IPS-18a (cell line): ENCODE data around the gene PUDP.

Experiments
- H3K27ac ChIP-seq: one replicate; pipeline ENCODE4 v1.5.1; 2013; ENCODE audit warnings: low read length
- H3K27me3 ChIP-seq: one replicate; pipeline ENCODE4 v1.6.1; 2013; ENCODE audit warnings: mild to moderate bottlenecking, low read length; ENCODE audit not compliant: control insufficient read depth, insufficient read depth
- H3K36me3 ChIP-seq: one replicate; pipeline ENCODE4 v1.6.1; 2013; ENCODE audit warnings: low read depth, low read length; ENCODE audit not compliant: control insufficient read depth
- H3K4me1 ChIP-seq: one replicate; pipeline ENCODE4 v1.6.1; 2013; ENCODE audit warnings: low read depth, low read length; ENCODE audit not compliant: control insufficient read depth
- H3K4me3 ChIP-seq: one replicate; pipeline ENCODE4 v1.5.1; 2013; ENCODE audit warnings: low read length
- H3K9ac ChIP-seq: one replicate; pipeline ENCODE4 v1.6.1; 2013; ENCODE audit warnings: mild to moderate bottlenecking, low read length, moderate library complexity
- H3K9me3 ChIP-seq: one replicate; pipeline ENCODE4 v1.6.1; 2013; ENCODE audit warnings: low read depth, low read length; ENCODE audit not compliant: control insufficient read depth

Gene PUDP

DNA sequence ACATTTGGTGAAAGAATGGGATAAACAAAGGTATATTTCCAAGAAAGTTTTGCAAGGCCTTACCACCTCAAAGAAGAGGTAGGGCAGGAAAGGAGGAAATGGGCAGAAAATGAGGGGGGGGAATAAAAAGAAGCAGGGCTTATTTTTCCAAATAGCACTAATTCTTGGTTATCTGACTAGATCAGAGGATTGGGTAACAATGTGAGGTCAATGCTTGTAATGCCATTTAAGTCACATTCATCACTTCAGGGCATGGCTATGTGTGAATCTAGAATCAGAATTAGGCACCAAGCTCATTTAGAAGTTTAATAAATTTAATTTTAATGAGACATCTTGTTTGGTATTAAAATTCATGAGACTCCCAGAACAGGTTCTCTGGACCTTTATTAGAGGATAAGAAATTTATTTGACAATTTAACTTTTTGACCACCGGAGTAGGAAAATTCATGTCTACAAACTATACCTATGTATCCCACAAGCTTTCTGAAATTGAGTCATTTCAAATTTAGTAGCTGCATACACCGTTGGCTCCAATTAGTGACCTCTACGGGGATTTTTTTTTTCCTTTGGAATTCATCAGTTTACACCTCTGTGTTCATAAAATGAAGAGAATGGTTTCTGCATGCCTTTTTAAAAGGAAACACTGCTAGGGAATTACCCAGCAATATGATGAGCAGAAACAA lies 1.8 kb downstream of the PUDP start:
- H3K9ac ChIP-seq, result no peak overlapping the region

DNA sequence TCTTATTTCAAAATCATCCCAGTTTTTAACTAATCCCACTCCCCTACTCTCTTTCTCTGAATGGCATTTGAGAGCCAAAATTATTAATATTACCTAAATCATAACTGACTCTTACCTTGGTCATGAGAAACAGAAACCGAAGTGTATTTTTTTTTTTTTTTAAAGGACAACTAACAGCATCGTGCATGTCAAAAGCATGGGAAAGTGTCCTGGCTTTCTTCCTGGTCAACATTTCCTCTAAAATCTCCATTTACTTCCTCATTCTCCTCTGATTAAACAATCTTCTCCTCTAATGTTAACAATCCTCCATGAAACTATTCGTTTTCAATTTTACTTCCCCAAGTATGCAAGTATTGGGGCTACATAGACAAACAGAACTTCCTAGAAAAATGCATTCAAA lies 2.5 kb downstream of the PUDP start:
- H3K9me3 ChIP-seq, result no peaks in the 10 kb centered on the region
- no peaks in the 10 kb centered on the region for H3K27me3 ChIP-seq
- H3K36me3 ChIP-seq, result no peaks in the 10 kb centered on the region
- H3K9ac ChIP-seq, result no peak overlapping the region
- peaks cover 4% of the 10 kb centered on the region for H3K4me1 ChIP-seq
- H3K27ac ChIP-seq, result no peak overlapping the region
- no peak overlapping the region for H3K4me3 ChIP-seq

More for the DNA sequence above, 1.8 kb downstream of the PUDP start:
- Histone ChIP-seq H3K27me3 (no peaks in the 10 kb centered on the region), H3K4me1 (peaks cover 4% of the 10 kb centered on the region), H3K36me3 (no peaks in the 10 kb centered on the region), H3K27ac (no peak overlapping the region), H3K4me3 (no peak overlapping the region), H3K9me3 (no peaks in the 10 kb centered on the region)

DNA sequence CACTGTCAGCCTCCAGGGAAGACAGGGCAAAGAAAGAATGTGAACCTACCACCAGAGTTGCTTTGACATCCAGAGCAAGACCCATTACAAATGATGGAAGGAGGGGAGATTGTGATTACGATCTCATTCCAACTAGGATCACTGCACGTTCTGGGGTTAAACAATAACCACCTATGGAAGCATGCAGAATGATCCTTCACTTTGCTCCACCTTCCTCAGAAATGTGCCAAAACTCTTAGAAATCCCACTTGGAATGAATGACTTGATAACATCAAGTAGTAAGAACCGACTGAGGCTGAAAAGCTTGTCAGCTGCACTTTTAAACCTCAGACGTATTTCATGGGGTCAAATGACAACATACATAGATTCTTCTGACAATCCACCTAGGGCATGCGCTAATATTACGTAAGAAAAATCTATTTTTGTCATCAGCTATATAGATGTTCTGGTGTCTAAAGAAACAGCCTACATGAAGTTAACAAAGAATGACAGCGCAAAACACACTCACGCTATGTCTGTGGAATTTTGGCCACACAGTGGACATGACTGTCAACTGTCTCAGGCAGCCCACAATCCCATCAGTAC lies 3.9 kb downstream of the PUDP start:
- H3K27me3 ChIP-seq, result no peaks in the 10 kb centered on the region
- H3K4me3 ChIP-seq, result no peak overlapping the region
- peaks cover 4% of the 10 kb centered on the region for H3K4me1 ChIP-seq
- no peaks in the 10 kb centered on the region for H3K36me3 ChIP-seq
- H3K9ac ChIP-seq, result no peak overlapping the region
- no peaks in the 10 kb centered on the region for H3K9me3 ChIP-seq
- no peak overlapping the region for H3K27ac ChIP-seq

DNA sequence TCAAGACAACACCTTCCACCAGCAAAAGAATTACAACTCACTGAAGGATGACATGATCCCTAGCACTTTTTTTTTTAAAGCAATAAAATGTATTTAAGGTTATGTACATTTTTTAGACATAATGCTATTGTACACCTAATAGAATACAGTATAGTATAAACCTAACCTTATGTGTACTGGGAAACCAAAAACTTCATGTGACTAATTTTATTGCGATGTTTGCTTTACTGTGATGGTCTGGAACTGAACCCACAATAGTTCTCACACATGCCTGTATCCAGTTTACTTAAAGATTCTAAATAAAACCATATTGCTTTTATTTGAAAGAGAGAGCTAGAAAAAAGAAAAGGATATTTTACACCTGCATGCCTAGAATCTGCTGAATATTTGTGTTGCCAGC lies 4.9 kb downstream of the PUDP start:
- Histone ChIP-seq H3K4me3 (no peak overlapping the region), H3K27ac (no peak overlapping the region), H3K27me3 (no peaks in the 10 kb centered on the region), H3K36me3 (no peaks in the 10 kb centered on the region), H3K9me3 (no peaks in the 10 kb centered on the region), H3K4me1 (peaks cover 4% of the 10 kb centered on the region), H3K9ac (no peak overlapping the region)

DNA sequence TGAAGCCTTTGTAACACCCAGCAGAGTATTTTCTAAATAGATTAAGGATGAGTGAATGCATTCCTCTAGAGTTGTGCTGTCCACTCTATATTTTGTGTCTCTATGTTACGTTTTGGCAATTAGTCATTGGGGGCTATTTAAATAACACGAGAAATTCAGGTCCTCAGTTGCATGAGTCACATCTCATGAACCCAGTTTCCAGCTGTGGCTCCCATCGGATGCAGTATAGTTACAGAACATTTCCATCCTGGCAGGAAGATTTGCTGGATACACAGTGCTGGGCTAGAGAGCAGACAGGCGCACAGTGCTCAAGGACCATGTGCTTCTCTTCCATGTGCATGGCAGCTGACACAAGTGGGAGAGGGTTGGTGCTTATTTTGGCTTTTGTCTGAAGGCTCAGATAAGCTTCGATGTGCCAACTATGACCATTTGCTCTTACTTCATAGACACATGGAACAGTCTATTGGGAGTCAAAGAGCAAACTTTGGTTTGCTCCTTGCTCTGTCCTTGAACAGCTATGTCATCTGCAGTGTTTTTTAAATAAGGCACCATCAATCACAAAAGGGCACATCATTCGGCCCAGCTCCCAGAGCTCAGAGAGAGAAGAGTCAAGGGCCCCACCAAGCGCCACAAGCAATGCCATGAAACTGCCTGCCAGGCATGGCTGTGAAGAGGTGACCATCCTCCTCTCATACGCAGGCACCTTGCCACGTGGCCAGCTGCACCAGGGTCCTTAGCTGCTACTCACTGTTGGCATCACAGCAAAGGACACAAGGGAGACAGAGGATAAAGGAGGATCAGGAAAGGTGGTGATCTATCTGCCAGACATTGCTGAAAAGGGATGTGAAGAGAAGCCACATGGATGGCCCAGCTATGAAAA lies 8.5 kb downstream of the PUDP start:
- no peaks in the 10 kb centered on the region for H3K27me3 ChIP-seq
- H3K27ac ChIP-seq, result no peak overlapping the region
- H3K4me1 ChIP-seq, result no peaks in the 10 kb centered on the region
- H3K36me3 ChIP-seq, result no peaks in the 10 kb centered on the region
- no peak overlapping the region for H3K9ac ChIP-seq
- H3K4me3 ChIP-seq, result no peak overlapping the region
- H3K9me3 ChIP-seq, result no peaks in the 10 kb centered on the region

DNA sequence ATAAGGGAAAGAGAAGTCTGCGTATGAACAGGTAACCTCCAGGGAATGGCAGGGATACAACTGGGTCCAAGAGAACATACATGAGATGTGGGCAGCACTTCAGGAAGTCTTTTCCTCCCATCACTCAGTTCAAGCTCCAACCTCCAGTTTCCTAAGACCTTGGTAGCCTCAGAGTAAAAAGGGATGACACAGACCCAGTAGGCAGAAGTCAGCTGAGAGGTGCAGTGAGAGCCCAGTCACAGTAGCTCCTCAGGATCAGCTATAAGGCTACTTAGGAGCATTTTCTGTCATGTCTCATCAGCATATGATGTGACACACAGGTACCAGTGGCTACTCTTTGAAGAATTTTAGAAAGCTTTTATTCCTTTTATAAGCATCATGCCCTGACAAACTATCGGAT lies 13.0 kb downstream of the PUDP start:
- Histone ChIP-seq H3K27me3 (no peaks in the 10 kb centered on the region), H3K4me3 (no peak overlapping the region), H3K27ac (no peak overlapping the region), H3K9ac (no peak overlapping the region), H3K36me3 (no peaks in the 10 kb centered on the region), H3K4me1 (peaks cover 9% of the 10 kb centered on the region), H3K9me3 (no peaks in the 10 kb centered on the region)

DNA sequence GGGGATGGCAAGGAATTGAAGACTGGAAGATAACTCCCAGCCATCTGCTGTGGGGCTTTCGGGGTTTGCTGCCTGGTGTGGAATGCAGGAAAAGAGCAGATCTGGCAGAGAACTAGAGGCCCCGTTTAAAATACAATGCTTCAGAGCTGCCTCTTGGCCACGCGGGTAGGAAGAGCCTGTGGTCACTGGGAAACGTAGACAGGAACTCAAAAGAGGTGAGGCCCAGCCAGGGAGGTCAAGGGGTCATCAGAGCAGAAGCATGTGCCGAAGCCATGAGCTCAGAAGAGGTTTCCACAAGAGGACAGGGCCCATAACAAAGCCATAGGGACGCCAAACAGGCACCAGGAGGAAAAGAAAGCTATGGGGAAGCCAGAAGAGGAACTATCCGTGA lies 14.9 kb downstream of the PUDP start:
- H3K9me3 ChIP-seq, result no peaks in the 10 kb centered on the region
- H3K4me3 ChIP-seq, result no peak overlapping the region
- H3K27ac ChIP-seq, result no peak overlapping the region
- no peaks in the 10 kb centered on the region for H3K36me3 ChIP-seq
- H3K9ac ChIP-seq, result no peak overlapping the region
- H3K27me3 ChIP-seq, result no peaks in the 10 kb centered on the region
- H3K4me1 ChIP-seq, result peaks cover 9% of the 10 kb centered on the region

DNA sequence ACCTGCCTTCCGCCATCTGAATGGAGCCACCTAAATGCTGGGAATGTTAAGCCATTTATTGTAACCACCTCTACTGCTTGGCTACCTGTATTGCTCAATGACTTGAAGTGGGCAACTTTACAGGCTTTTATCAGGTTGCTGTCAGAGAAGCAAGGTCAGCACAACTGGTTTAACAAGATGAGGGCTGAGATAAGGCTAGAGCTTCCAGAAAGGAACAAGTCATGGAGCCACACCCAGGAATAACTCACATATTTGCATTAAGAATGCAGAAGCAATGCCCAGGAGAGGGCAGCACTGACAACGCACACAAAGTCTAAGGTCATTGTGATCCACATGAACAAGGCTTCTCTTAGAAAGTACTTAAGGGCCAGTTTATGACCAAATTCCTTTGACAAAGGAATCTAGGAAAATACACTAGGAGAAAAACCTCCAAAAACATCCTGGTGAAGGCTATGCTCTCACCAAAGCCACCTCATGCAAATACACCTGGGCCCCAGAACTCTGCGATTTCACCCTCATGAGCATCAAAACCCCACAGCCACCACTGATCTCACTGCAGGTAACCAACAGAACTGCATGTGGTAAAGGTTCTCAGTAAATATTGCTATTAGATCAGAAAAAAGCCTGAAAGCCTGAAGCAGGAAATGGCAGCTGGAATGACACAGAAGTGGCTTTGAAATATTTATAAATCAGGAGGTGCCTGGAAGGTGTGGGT lies 15.5 kb downstream of the PUDP start:
- Histone ChIP-seq H3K4me3 (no peak overlapping the region), H3K4me1 (peaks cover 9% of the 10 kb centered on the region), H3K36me3 (no peaks in the 10 kb centered on the region), H3K27ac (no peak overlapping the region), H3K9me3 (no peaks in the 10 kb centered on the region), H3K27me3 (no peaks in the 10 kb centered on the region), H3K9ac (no peak overlapping the region)

DNA sequence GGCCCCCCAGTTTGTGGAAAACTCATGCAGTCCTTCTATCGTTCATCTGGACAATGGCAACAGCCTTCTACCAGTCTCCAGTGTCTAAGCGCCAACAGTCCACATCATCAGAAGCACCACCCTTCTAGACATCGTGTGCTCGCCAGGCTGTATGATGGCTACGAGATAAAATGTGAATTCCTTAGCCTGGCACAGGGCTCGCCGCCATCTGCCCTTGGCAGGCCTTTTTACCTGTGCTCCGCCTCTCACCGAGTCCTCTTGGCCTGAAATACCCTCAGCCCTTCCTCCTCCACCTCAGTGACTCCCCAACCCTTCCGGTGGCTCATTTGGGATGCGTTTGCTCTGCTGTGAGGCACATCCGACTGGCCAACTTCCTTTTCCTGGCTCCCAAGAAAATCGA lies 16.3 kb downstream of the PUDP start:
- Histone ChIP-seq H3K27me3 (no peaks in the 10 kb centered on the region), H3K9me3 (no peaks in the 10 kb centered on the region), H3K4me3 (no peak overlapping the region), H3K27ac (no peak overlapping the region), H3K9ac (no peak overlapping the region), H3K36me3 (no peaks in the 10 kb centered on the region), H3K4me1 (peaks cover 9% of the 10 kb centered on the region)

DNA sequence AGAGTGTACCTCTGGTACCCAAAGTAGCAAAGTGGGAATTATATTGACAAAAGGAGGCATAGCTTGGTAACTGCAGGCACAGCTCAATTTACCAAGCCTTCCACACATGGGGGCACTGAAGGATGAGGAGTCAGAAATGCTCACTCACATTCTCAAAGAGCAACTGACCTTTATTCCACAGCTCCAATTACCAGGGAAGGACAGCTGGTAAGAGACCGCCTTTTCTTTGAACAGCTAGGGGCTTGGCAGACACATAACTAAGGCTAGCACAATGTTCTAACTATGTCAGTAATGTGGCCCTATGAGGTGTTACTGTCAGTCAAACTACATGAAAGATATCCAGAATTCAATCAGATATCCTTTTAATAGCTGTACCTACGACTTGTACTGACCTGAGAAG lies 20.9 kb downstream of the PUDP start:
- no peaks in the 10 kb centered on the region for H3K9me3 ChIP-seq
- peaks cover under 1% of the 10 kb centered on the region for H3K4me1 ChIP-seq
- no peak overlapping the region for H3K27ac ChIP-seq
- no peaks in the 10 kb centered on the region for H3K36me3 ChIP-seq
- H3K27me3 ChIP-seq, result no peaks in the 10 kb centered on the region
- no peak overlapping the region for H3K4me3 ChIP-seq
- no peak overlapping the region for H3K9ac ChIP-seq

DNA sequence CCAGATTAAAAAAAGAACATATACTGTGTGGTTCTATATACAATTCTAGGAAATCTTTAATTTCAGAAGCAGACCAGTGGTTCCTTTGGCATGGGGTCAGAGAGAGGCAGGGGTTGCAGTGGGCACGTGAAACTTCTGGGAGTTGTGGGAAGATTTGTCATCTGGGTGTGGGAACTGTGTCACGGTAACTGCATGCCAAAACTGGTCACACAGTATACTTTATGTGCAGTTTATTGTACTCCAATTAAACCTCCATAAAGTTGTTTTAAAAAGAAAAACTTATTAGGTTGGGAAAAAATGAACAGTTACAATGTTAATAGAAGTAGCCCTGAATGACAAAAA lies 27.1 kb downstream of the PUDP start:
- H3K9ac ChIP-seq, result no peak overlapping the region
- H3K9me3 ChIP-seq, result no peaks in the 10 kb centered on the region
- no peaks in the 10 kb centered on the region for H3K4me1 ChIP-seq
- no peaks in the 10 kb centered on the region for H3K36me3 ChIP-seq
- no peak overlapping the region for H3K27ac ChIP-seq
- H3K4me3 ChIP-seq, result no peak overlapping the region
- H3K27me3 ChIP-seq, result no peaks in the 10 kb centered on the region
